PFSK-1 (cell line): ENCODE data around the gene SCGB1D4. TPM values are rescaled to one million over a fixed set of nuclear protein-coding genes. Genes with fewer than 3 reads are reported as not detected.

Experiments used
- FOXP2 ChIP-seq: optimal IDR thresholded peaks from 2 replicates; pipeline ENCODE3; 2011; ENCODE audit warnings: borderline replicate concordance, control low read depth, inconsistent platforms; ENCODE audit not compliant: insufficient read depth; ENCODE audit errors: extremely low read length, extremely low read depth
- POLR2AphosphoS5 ChIP-seq: IDR thresholded peaks from 2 replicates; pipeline ENCODE4 v1.6.1; 2012; ENCODE audit warnings: low read depth, mild to moderate bottlenecking, control low read depth, low read length, moderate library complexity
- SIN3A ChIP-seq: IDR thresholded peaks from 2 replicates; pipeline ENCODE4 v1.6.1; 2012; ENCODE audit warnings: mild to moderate bottlenecking, low read length, moderate library complexity, borderline replicate concordance; ENCODE audit not compliant: insufficient read depth
- TAF1 ChIP-seq: IDR thresholded peaks from 2 replicates; pipeline ENCODE4 v1.6.1; 2012; ENCODE audit warnings: low read length, control low read depth, borderline replicate concordance; ENCODE audit not compliant: insufficient read depth
- polyA plus RNA-seq: library from polyadenylated mRNA; unstranded; fragments of >200 nt; gene quantifications from one replicate; pipeline ENCODE4 v1.2.1, GENCODE V29; 2012; ENCODE audit warnings: low read depth, missing spikeins; ENCODE audit not compliant: insufficient read length
- TF ChIP-seq, protein P1 (sequence below), 2 experiments: IDR thresholded peaks; 2 replicates each; pipeline versions ENCODE4 v1.6.1 to v1.8.0; 2011 to 2012; ENCODE audit warnings: low read depth in 2 of 2, low read length in 2 of 2, control low read depth in 1 of 2, inconsistent platforms in 1 of 2, mild to moderate bottlenecking in 1 of 2, moderate library complexity in 1 of 2; ENCODE audit not compliant: insufficient read depth in 1 of 2

SCGB1D4 gene, protein sequence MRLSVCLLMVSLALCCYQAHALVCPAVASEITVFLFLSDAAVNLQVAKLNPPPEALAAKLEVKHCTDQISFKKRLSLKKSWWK
- not detected for polyA plus RNA-seq

DNA sequence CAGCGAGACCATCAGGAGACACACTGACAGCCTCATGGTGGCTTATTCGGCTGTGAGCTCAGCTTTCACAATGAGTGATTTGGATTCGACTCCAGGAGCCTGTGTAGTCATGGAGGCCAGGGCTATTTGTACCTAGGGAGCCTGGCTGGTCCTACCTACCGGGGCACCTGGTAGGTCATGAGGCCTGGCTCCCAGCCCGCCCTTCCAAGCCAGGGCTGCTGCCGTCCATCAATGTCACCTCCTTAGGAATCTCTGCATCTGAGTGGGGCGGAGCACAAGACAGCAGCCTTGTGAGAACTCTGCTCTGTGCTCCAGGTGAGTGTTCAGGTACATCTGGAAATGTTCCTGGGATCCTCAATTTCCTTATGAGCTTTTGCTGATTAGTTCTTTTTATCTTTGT, at the start of gene SCGB1D4:
TSS of gene SCGB1D4 (minus strand) at position 101 of the 400 bp plus-strand sequence. CDS start at position 36, 65 bp downstream.
- TF ChIP-seq TAF1 = no peak
- no peak for TF ChIP-seq FOXP2
- TF ChIP-seq, protein P1, sequence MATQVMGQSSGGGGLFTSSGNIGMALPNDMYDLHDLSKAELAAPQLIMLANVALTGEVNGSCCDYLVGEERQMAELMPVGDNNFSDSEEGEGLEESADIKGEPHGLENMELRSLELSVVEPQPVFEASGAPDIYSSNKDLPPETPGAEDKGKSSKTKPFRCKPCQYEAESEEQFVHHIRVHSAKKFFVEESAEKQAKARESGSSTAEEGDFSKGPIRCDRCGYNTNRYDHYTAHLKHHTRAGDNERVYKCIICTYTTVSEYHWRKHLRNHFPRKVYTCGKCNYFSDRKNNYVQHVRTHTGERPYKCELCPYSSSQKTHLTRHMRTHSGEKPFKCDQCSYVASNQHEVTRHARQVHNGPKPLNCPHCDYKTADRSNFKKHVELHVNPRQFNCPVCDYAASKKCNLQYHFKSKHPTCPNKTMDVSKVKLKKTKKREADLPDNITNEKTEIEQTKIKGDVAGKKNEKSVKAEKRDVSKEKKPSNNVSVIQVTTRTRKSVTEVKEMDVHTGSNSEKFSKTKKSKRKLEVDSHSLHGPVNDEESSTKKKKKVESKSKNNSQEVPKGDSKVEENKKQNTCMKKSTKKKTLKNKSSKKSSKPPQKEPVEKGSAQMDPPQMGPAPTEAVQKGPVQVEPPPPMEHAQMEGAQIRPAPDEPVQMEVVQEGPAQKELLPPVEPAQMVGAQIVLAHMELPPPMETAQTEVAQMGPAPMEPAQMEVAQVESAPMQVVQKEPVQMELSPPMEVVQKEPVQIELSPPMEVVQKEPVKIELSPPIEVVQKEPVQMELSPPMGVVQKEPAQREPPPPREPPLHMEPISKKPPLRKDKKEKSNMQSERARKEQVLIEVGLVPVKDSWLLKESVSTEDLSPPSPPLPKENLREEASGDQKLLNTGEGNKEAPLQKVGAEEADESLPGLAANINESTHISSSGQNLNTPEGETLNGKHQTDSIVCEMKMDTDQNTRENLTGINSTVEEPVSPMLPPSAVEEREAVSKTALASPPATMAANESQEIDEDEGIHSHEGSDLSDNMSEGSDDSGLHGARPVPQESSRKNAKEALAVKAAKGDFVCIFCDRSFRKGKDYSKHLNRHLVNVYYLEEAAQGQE (IDR thresholded peaks at IDR 0.05; ENCODE audit: insufficient read depth in 1 of 2, low read depth in 2 of 2, low read length in 2 of 2) = no peak
- TF ChIP-seq SIN3A = no peak

DNA sequence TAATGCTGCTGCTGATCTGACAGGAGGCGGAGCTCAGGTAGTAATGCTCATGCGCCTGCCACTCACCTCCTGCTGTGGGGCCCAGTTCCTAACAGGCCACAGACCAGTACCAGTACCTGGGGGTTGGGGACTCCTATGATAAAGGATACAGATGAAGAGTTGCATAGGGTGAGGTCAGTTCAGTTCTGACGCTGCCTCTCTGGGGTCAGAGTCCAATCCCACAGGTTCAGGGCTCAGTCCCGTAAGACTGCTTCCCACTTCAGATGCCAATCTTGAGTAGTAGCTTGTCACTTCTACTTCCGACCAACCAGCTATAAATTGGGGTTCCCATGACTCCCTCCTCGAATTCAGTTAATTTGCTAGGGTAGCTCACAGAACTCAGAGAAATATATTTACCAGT, 47.0 kb upstream of the SCGB1D4 start:
- TF ChIP-seq POLR2AphosphoS5 (no peak), FOXP2 (no peak), SIN3A (no peak), TAF1 (no peak)
- TF ChIP-seq, protein P1 (IDR thresholded peaks at IDR 0.05; ENCODE audit: insufficient read depth in 1 of 2, low read depth in 2 of 2, low read length in 2 of 2) = no peak

DNA sequence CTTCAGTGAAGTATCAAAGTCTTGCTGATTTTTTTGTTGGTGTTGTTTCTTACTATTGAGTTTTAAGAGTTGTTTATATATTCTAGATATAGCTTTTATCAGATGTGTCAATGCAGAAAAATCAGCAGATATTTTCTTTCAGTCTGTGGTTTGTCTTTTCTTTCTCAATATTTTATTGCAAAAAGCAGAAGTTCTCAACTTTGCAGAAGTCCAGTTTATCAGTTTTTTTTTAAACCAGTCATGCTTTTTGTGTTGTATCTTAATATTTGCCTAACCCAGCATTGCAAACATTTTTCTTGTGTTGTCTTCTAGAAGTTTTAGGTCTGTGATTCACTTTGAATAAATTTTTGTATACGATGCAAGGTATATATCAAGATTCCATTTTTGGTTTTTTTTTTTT, 45.3 kb upstream of the SCGB1D4 start:
- no peak for TF ChIP-seq FOXP2
- no peak for TF ChIP-seq SIN3A
- no peak for TF ChIP-seq POLR2AphosphoS5
- no peak for TF ChIP-seq TAF1
- TF ChIP-seq, protein P1 (IDR thresholded peaks at IDR 0.05; ENCODE audit: insufficient read depth in 1 of 2, low read depth in 2 of 2, low read length in 2 of 2) = no peak

DNA sequence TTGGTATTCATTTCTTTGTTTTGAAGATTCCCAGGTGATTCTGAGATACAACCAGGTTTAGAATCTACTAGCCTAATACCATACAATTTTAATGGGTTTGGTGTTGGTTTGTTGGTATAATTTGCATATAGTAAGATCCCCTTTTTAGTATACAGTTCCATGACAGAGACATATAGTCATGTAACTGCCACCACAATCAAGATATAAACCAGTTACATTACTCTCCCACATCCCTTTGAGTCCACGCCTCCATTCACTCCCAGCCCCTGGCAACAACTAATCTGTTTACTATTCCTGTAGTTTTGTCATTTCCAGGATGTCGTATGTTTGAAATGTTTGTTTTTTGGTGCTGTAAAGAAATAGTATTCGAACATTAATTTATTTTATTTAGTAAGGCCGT, 42.7 kb upstream of the SCGB1D4 start:
- TF ChIP-seq, protein P1 (IDR thresholded peaks at IDR 0.05; ENCODE audit: insufficient read depth in 1 of 2, low read depth in 2 of 2, low read length in 2 of 2) = no peak
- TF ChIP-seq TAF1 (no peak), POLR2AphosphoS5 (no peak), FOXP2 (no peak), SIN3A (no peak)

DNA sequence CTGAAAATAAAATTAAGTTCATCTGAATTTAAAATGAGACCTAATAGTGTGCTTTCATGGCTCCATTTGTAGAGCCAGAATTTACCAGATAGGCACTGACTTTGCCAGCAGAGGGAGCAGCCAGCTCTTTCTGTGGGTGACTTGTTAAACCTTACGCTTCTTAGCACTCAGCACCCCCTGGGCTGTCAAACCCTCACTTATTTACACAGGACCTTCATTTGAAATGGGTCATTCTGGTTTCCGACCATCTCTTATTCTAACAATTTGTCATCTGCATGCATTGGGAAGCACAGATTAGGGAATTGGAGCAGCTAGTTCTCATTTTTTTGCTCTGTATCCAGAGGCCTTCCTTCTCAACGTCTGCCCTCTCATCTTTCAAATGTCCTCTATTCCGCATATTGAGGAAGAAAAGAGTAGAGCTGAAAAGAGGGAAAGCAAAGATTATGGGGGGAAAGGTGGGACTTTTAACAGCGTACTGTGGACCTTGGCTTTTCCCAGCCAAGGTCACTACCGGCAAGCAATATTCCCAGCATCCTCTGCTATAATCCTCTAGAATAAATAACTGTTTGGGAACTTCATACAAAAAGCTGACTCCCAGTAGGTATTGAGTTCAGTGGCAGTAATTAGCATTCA, 41.5 kb upstream of the SCGB1D4 start:
- no peak for TF ChIP-seq POLR2AphosphoS5
- no peak for TF ChIP-seq TAF1
- TF ChIP-seq SIN3A = no peak
- no peak for TF ChIP-seq FOXP2
- TF ChIP-seq, protein P1 (IDR thresholded peaks at IDR 0.05; ENCODE audit: insufficient read depth in 1 of 2, low read depth in 2 of 2, low read length in 2 of 2) = no peak
